Iris pigment epithelial cell (primary cell): Measurements from ENCODE around the gene LEPROT.
A peak's percentile ranks its signal among the peaks of the same experiment; 100 is the strongest.
"Not testable (repeated sequence)": the region's sequence is repeated elsewhere in the genome, so short reads cannot be mapped to it uniquely, and the experiment has no call there.

Experiments
- DNase-seq: peaks from one replicate; pipeline ENCODE4 v3.0.0-alpha.2; 2011; ENCODE audit warnings: low read depth

Gene LEPROT, protein sequence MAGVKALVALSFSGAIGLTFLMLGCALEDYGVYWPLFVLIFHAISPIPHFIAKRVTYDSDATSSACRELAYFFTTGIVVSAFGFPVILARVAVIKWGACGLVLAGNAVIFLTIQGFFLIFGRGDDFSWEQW

DNA sequence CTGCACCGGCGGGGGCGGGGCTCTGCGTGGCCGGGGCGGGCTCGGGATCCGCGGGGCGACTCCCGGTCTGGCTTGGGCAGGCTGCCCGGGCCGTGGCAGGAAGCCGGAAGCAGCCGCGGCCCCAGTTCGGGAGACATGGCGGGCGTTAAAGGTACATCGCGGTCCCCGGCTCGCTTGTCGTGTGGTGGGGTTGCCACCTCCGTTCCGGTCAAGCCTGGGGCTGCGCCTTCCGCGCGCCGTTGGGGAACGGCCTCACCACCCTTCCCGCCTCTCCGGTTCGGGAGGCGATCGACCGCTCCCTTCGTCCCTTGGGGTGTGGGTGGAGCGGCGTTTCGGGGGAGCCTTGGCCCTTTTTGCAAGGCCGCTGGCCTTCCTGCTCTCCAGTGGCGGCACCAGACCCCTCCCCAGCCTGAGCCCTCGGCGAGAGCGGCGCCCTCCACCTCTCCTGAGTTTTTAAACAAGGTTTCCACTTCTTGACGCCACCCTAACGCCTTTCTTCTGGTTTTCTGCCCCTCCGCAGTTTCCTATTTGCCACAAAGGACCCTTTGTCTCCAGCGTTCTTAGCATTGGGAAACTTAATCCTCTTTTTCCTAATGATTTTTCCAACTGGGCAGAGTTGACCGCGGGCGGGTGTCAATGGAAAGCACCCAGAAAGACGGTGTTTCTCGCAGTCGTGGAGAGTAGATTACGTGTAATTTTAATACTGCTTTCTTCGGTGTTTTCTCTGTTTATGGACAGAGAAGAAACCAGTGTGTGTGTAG is at the start of gene LEPROT, which contains the start of gene LEPR:
Gene LEPROT (plus strand): TSS at position 79 of the 761 bp plus-strand sequence. CDS start 57 bp downstream, at position 136.
Gene LEPR (plus strand): TSS at position 79 of the 761 bp plus-strand sequence. CDS start 144,898 bp downstream, outside the sequence.
- DNase-seq = peak; percentile 40

DNA sequence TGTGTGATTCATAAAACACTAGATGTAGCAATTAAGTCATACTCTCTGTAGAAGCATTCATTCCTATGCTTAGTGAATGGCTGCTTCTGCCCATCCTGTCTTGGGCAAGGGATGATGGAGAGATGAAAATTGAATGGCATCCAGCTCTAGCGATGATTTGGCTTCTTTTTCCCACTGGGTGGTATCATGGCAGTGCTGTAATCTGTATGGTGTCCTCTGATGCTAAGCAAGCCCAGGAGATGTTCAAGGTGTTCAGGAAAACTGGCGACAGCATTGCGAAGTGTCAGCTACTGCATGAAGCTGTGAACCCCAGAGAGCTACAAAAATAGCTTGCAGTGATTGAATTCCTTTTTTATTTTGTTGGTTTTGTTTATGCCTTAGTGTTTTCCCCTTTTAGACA is 48.9 kb upstream of the LEPROT start:
- no peak for DNase-seq

DNA sequence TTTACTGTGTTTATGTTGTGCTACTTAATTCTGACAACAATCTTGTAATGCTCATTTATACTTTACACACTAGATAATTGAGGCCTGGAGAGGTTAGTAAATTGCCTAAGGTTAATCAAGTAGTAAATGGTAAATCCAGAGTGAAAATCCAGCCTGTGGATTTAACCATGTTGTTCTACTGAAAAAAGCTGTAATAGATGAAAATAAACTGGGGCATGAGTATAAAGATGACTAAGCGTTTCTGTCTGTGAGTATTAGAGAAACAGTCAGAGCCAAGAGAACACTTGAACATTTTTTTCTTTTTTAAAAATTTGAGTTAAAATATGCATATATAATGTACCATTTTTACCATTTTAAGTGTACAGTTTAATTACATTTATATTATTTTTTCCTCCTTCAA is 47.9 kb upstream of the LEPROT start:
- DNase-seq = peak; percentile 9

DNA sequence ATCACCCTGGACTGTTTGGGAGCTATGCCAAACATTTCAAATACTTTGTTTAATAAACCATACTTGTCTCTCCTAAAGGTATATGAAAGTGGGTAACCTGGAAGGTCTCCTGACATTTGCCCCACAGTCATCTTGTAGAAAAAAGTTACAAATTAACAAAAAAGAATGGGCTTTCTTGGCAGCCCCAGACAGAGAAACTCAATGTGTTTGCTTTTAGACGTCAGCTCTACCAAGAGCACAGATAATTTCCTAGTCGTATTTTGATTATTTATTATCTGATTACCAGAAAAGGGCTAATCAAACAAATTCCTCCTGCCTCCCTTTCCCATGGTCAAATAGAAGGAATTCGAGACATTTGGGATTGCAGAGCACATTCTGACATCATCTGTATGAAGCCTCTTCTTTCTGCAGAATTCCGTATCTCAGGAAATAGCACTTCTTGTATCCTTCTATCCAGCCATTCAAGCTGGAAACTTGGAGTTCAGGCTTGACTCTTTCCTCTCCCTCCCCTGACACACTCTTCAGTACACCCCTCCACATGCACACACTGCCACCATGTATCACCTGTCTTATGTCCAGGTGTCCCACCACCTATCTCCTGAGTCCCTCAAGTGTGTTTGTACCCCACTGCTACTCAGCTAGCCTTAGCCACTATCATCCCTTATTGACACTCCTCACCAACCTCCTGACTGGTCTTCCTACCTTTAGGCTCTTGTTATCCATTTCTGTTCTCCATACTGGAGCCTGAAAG is 42.8 kb upstream of the LEPROT start:
- DNase-seq = no peak

DNA sequence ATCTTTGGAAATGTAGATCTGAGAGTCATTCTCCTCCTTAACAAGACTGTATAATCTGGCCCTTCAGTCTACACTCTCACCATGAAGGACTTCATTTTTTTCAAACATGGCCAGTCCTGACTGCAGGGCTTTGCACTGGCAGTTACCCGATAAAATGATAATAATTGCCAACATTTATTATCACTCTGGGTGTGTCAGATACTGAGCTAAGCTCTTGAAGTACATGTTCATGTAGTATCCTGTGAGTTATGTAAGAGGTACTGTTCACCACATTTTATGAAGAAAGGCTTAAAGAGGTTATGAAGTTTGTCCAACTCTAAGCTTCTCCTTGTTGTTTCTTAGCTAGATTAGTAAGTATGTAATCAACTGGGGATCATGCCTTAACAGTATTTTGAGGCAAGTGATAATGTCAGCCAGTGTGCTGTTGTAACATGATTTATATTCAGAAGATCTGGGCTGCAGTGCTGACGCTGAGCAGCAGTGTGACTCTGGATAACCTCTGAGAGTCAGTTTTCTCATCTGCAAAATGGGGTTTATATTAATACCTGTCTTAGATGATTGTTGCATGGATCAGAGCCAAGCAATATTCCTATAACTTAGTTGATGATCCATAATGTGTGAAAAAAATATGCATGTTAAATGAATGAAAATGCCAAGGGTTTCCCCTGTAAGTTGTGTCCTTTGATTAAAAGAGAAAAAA is 42.1 kb upstream of the LEPROT start:
- DNase-seq = no peak

DNA sequence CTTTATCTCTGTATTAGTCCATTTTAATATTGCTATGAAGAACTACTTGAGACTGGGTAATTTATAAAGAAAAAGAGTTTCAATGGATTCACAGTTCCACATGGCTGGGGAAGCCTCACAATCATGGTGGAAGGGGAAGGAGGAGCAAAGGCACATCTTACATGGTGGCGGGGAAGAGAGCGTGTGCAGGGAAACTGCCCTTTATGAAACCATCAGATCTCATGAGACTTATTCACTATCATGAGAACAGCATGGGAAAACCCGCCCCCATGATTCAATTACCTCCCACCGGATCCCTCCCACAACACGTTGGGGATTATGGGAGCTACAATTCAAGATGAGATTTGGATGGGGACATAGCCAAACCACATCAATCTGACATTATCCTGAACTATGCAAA is 36.0 kb upstream of the LEPROT start:
- not testable (repeated sequence) for DNase-seq

DNA sequence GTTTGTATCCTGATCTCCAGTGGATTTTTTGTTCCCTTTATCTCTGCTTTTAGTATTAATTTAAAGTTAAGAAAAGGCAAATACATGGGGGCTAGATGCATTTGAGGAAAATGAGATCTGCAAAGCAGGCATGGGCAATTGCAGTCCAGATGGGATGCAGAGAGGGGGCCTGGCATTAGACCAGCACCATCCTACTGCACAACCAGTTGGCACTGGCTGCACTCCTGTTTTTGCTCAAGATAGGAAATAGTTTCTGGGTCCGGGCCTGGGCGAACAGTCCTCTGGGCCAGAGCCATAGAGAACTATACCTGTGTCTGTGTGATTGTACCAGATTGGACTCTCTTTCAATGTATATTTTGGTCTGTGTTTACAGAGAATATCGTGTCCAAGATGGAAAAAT is 34.0 kb upstream of the LEPROT start:
- no peak for DNase-seq

DNA sequence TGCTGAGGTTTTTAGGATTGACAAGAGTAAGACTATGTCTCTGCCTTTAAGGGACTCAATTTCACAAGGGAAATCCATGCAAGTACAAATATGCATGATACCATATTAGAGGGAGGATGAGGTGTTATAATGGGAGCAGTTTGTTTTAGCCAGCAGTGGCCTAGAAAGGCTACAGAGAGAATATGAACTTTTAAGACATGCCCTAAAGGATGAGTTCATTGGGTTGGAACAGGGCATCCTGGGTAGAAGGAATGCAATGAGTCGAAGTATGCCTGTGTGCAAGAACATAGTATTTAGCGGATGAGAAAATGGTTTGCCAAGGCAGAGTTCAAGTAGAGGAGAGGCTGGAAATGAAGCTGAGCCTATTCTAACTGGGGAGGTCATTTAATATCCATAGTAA is 32.6 kb upstream of the LEPROT start:
- DNase-seq = no peak

DNA sequence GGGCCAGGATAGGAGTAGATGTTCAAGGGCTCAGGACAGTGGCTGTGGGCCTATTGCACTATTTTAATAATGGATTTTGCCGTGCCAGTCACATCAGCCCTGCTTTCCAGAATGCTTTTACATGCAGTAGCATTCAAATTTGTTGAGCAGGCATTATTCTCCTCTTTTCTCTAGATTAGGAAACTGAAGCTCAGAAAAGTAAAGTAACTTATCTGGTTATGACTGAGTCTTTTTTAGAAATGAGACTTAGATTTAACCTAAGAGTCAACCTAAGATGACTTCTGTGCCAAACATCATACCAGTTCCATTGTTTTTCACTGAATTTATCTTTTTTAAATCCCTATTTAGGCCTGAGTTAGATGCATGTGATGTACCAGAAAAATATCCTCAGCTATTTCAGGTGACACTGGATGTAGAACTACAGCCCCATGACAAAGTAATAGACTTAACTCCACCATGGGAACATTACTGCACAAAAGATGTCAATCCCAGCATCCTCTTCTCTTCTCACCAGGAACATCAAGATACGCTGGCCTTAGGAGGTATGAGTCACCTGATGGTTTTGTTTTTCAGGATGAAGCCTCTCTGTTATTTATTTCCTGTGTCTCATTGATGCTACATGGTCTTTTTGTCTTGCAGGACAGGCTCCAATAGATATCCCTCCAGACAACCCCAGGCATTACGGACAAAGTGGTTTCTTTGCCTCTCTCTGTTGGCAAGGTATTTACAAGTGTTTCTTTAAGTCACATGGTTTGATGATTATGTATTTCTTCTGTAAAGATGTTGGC is 31.4 kb upstream of the LEPROT start:
- peak; percentile 3 for DNase-seq

DNA sequence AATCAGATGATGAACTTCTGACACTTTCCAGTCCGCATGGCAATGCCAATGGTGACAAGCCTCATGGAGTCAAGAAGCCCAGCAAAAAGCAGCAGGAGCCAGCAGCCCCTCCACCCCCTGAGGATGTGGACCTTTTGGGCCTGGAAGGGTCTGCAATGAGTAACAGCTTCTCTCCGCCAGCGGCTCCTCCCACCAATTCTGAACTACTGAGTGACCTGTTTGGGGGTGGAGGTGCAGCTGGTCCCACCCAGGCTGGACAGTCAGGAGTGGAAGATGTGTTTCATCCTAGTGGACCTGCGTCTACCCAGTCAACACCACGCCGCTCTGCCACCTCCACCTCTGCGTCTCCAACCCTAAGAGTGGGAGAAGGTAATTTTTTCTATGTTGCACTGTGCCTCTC is 28.0 kb upstream of the LEPROT start:
- no peak for DNase-seq

DNA sequence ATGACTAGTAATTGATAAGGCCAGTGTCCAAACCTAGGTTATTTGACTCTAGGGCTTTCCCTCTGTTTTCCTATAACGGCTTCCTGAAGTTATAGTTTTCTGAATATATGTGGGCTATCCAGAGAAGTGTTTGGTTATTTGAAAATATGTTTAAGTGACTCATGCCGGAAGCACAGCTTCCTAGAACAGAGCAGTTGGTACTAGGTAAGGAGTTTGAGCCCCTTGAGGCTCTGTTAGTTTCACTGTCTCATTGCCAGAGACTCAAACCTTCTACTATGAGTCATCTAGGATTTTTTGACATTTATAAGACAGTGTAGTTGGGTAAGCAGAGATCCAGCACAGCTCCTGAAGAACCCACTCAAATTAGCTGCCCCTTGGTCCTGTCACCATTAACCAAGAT is 27.1 kb upstream of the LEPROT start:
- DNase-seq = peak; percentile 52

DNA sequence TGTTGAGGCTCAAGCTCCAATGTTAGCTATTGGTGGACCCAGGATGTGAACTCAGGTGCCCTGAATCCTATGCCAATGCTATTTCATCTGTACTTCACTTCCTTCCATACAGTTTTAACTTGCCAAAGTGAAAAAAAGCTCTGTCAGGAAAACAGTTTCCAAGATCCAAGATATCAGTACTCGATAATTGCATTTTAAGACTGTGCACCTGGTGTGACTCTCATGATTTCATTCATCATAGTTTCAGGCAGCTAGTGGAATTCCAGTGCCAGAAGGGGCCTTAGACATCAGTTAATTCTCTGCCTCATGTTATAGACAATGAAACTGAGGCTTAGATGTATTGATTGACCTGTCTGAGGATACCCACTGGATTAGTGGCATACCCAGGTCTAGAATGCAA is 26.5 kb upstream of the LEPROT start:
- DNase-seq = no peak

DNA sequence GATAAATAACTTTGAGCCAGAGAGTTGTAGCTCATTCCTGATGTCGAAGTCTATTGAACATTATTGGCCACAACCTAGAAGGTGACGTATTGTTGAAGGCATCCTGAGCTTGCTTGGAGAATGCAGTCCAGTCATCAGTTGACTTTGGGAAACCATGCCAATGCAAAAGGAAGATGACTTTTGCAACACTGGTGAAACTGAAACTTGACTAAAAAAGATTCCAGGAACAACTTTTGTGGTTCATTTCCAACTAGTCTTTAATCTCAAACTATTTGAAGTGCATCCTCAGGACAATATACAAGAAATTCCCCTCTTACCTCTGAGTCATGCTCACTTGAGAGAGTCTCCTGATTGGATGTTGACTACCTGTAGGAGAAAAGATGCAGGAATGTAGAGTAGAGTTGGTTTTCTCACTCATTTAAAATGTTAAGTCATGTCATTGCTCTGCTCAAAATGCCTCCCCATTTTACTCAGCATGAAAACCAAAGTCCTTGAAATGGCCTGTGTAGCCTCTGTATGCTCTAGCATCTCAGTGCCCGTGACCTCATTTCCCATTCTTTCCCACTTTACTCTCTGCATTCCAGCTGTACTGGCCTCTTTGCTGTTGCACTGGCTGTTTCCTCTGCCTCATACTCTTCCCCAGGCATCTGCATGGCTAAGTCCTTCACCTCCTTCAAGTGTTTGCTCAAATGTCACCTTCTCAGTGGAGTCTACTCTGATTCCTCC is 24.4 kb upstream of the LEPROT start:
- peak; percentile 76 for DNase-seq

DNA sequence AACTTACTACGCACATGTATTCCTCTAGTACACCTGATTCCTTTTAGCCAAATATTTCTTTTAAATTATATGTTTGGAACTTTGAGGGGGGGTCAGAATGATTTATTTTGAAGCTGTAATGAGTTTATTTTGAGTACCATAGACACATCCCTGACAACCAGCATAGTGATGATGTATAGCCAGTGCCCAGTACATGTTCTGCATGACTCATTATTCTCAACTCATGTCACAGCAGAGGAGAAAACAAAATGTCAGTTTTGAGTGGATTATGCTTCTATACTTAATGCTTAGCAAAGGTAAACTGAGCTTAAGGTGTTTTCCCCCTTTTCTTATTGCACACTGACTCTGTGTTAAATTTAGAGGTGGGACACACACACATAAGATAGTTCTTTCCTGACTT is 22.4 kb upstream of the LEPROT start:
- DNase-seq = no peak

DNA sequence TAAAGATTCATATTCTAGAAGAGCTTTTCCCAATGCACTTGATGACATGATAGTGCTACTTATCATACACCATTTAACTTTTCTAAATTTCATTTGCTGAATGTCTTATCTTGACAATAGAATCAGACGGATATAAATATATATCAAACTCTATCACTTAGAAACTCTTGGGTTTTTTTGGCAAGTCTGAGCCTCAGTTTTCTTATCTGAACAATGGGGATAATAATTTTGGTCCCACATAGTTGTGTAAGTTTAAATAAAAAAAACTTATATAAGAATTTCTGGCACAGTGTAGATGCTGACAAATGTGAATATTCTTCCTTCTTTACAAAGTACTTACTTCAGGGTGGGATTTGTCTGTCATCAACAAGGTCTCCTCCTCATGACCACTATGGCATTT is 21.5 kb upstream of the LEPROT start:
- no peak for DNase-seq

DNA sequence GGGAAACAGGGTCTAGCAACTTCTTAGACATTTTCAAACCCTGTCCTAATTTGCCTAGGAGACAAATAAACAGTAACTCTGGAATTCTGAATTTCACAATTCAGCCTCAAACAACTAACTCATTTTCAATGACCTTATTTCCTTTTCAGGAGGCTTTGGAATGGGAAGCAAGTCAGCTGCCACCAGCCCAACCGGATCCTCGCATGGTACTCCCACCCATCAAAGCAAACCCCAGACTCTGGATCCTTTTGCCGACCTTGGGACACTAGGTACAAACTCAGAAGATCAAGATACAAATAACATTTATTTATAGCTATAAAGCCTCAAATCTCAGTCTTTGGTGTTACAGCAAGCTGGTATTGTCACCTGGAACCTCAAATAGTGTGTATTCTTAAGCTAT is 18.9 kb upstream of the LEPROT start:
- DNase-seq = no peak

DNA sequence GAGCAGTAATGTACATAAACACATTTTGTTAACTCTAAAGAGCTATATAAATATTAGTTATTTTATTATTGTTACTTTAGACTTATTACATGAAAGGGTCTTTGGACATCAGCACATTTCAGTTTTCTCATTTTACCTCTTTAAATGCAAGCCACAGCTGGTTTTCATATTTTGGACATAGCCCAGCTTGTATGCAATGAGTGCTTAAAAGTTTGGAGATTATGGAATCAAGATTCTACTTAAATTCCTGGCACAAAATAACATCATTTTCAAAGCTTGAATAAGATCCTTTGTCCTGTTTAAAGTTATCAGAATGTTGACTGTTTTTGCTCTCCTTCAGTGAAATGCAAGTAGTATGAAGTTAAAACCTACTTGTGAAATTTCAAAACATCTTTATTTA is 15.5 kb upstream of the LEPROT start:
- no peak for DNase-seq

DNA sequence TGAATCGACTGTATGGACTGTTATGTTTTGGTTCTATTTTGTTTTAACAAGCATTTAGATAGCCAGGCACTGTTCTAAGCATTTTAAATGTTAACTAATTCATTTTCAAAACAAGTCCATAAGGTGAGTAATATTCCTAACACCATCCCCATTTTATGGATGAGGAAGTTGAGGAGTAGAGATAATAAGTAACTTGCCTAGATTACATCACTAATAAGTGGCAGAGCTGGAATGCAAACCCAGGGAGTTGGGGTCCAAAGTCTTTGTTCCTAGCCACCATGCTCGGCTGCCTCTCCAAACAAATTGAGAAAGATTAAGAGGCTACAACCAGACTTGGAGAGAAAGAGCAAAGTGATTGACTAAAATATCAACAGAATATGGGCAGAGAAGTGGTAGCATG is 12.6 kb upstream of the LEPROT start:
- DNase-seq = no peak

DNA sequence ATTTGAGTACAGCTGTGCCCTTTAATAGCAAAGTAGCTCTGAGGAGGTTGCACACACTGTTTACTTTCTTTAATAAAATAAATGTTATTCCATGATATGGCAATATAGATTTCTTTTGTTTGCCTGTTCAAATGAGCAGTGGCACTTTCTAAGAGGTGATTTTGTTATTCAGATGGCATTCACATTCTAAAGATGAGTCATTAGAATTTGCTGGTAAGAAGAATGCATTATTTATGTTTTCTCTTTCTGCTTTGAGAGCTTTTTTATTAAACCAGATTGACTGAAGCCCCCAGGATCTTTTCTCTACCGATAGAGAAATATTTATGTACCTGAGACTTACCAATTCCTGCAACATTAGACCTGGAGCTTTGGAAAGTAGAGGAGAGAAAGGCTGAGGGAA is 11.2 kb upstream of the LEPROT start:
- DNase-seq = peak; percentile 13

DNA sequence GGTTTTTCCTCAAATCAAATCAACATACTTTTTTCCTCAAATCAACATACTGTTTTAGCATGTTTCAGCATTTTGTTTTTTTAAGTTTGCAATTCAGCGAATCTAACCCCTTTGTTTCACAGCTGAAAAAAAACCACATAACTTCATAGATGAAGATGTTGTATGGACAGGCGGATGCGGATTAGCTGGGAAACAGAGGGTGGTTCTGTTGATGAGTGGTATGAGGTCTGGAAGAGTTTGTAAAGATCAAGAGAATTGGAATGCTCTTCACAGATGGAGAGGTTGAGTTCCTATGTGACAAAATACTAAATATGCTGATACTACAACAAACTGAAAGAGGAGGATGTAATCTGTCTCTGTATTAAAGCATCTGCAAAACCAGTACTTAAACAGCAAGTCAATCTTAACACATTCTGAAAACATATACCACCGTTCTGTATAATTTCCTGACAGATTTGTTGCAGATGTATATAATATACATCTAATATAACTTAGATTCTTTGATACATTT is 10.6 kb upstream of the LEPROT start:
- DNase-seq = no peak
